DMS 273 (cell line): ENCODE results near the gene SLC7A5.
A peak's percentile ranks its signal among the peaks of the same experiment; 100 is the strongest.
"Not testable (repeated sequence)": the region's sequence is repeated elsewhere in the genome, so short reads cannot be mapped to it uniquely, and the experiment has no call there.

Experiments
- DNase-seq: peaks from one replicate; lab custom pipeline; 2025; ENCODE audit not compliant: unreplicated experiment; lab: John Stamatoyannopoulos, UW

SLC7A5 gene

GRCh38 chr16:87835882-87836331, 33.4 kb downstream of the SLC7A5 start:
- DNase-seq: peak; percentile 31

GRCh38 chr16:87834668-87835473, 34.4 kb downstream of the SLC7A5 start:
- DNase-seq: peak; percentile 90

GRCh38 chr16:87834005-87834667, 35.2 kb downstream of the SLC7A5 start:
- no peak for DNase-seq

GRCh38 chr16:87833548-87833947, 35.8 kb downstream of the SLC7A5 start:
- no peak for DNase-seq

GRCh38 chr16:87832741-87833502, 36.4 kb downstream of the SLC7A5 start:
- no peak for DNase-seq

GRCh38 chr16:87832137-87832527, 37.2 kb downstream of the SLC7A5 start:
- no peak for DNase-seq

GRCh38 chr16:87831421-87832136, 37.7 kb downstream of the SLC7A5 start:
- no peak for DNase-seq

- DNase-seq: peak; percentile 35
Measured at GRCh38 chr16:87830673-87831420, 38.5 kb downstream of the SLC7A5 start.

- no peak for DNase-seq
Measured at GRCh38 chr16:87829988-87830672, 39.2 kb downstream of the SLC7A5 start.

- no peak for DNase-seq
Measured at GRCh38 chr16:87829622-87829980, 39.7 kb downstream of the SLC7A5 start.

- DNase-seq: peak; percentile 38
Measured at GRCh38 chr16:87828907-87829621, 40.2 kb downstream of the SLC7A5 start.

GRCh38 chr16:87828071-87828906, 41.0 kb downstream of the SLC7A5 start:
- peak; percentile 55 for DNase-seq

GRCh38 chr16:87827588-87827915, 41.8 kb downstream of the SLC7A5 start:
- DNase-seq: not testable (repeated sequence)

GRCh38 chr16:87826798-87827587, 42.3 kb downstream of the SLC7A5 start:
- DNase-seq: peak; percentile 36

- not testable (repeated sequence) for DNase-seq
Measured at GRCh38 chr16:87826407-87826797, 42.9 kb downstream of the SLC7A5 start.

- DNase-seq: not testable (repeated sequence)
Measured at GRCh38 chr16:87825842-87826120, 43.5 kb downstream of the SLC7A5 start.

GRCh38 chr16:87824991-87825841, 44.1 kb downstream of the SLC7A5 start:
- DNase-seq: no peak
